Activated CD8-positive, alpha-beta memory T cell treated with anti-CD3 and anti-CD28 coated beads, Interleukin-2, amount 10 ng/mL, durations not matched to agents 7 days and 5 days (primary cell): ENCODE data around the gene AMFR. TPM values are rescaled to one million over a fixed set of nuclear protein-coding genes. Genes with fewer than 3 reads are reported as not detected.

ENCODE experiments used
- ATAC-seq: fragments of 150-1000 bp; cut with Tn5 transposase; one replicate; pipeline ENCODE4 v1.10.0; 2021; ENCODE audit warnings: moderate library complexity
- CTCF ChIA-PET: fragments of 350-600 bp; sonication (Branson Sonifier 250); formaldehyde crosslinking; loops from one replicate; lab custom pipeline; 2021; ENCODE audit warnings: antibody characterized with exemption; lab: Charles Lee
- DNase-seq: peaks from one replicate; pipeline ENCODE4 v3.0.0-alpha.2; 2020
- H3K27ac Mint-ChIP-seq: one replicate; pipeline ENCODE4 v1.8.0; 2021; ENCODE audit warnings: mild to moderate bottlenecking, mixed read lengths
- H3K27me3 Mint-ChIP-seq: one replicate; pipeline ENCODE4 v1.8.0; 2021; ENCODE audit warnings: mixed read lengths
- H3K36me3 Mint-ChIP-seq: one replicate; pipeline ENCODE4 v1.8.0; 2021; ENCODE audit warnings: mild to moderate bottlenecking, mixed read lengths
- H3K4me1 Mint-ChIP-seq: one replicate; pipeline ENCODE4 v1.8.0; 2021; ENCODE audit warnings: mixed read lengths
- H3K4me3 Mint-ChIP-seq: one replicate; pipeline ENCODE4 v1.8.0; 2021; ENCODE audit warnings: mild to moderate bottlenecking, moderate library complexity, mixed read lengths
- H3K9me3 Mint-ChIP-seq: one replicate; pipeline ENCODE4 v1.8.0; 2022; ENCODE audit warnings: low read depth, mixed read lengths
- total RNA-seq, 2 experiments: library from RNA; stranded (reverse); gene quantifications; one replicate each; pipeline ENCODE4 v1.2.3, GENCODE V29; 2021

AMFR gene
- total RNA-seq, 2 experiments from 2014 or later: 48.9 to 54.2 TPM

DNA sequence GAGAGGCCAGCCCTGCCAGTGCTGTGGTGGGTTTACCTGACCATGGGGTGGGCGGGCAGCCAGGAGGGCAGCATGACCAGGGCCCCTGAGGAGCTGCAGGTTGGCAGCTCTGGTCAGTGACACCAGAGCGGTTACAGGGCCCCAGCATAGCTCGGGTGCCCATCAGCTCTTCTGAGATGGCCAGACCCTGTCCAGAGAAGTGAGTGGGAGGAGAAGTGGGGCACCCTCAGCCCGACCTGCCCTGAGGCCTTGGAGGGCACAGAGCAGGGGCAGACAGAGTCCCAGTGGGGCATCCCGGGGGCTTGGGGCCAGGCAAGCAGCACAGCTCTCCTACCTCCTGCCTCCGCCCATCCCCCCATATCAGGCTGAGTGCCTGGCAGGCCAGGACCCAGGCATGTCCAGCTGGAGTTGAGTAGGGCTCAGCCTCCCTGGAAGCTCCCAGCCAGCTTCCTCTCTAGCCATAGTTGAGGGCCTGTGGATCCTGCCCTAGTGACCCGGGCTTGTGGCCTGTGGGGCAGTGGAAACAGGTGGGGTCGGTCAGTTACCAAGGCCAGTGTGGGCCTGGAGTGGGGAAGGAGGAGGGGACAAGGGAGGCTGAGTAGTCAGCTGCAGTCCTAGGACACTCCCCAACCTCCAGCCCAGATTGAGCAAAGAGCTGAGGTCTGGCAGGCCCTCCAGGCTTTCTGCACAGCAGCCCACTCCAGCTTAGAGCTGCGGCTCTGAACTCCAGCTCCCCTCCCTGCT, 83.5 kb downstream of the AMFR start:
- no peak for ATAC-seq
- Mint-ChIP-seq H3K4me3 (no peak overlapping the region), H3K4me1 (no peaks in the 10 kb centered on the region), H3K36me3 (no peaks in the 10 kb centered on the region), H3K27ac (no peak overlapping the region), H3K9me3 (no peaks in the 10 kb centered on the region), H3K27me3 (no peaks in the 10 kb centered on the region)
- no peak for DNase-seq
- CTCF ChIA-PET: interaction anchor here (1.2 to 3.2 kb wide), 2 partner anchors 14 to 24 kb away, joined by 3 to 11 read pairs; no protein-coding TSS in a partner anchor

DNA sequence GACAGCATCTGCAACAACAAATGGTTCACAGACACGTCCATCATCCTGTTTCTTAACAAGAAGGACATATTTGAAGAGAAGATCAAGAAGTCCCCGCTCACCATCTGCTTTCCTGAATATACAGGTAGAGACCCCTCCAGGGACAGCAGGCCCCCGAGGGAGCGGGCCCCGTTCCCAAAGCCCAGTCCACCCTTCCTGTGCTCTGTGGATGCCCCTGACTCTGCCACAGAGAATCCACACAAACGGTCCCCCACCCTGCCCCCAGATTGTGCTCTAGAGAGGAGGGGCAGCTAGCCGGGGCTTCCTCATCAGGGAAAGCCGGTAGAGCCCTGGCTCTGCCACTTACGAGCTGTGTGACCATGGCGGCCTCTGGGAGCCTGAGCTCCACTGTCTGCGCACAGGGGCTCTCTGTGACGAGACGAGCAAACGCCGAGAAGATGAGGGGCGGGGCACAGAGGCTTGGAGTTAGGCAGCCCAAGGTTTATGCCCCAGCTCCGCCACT, 84.4 kb downstream of the AMFR start:
- no peaks in the 10 kb centered on the region for H3K27me3 Mint-ChIP-seq
- no peaks in the 10 kb centered on the region for H3K36me3 Mint-ChIP-seq
- ATAC-seq (no peak), DNase-seq (no peak)
- H3K9me3 Mint-ChIP-seq: no peaks in the 10 kb centered on the region
- H3K4me1 Mint-ChIP-seq: no peaks in the 10 kb centered on the region
- CTCF ChIA-PET: interaction anchor here (1.2 to 3.2 kb wide), 2 partner anchors 15 to 23 kb away, joined by 3 to 11 read pairs; no protein-coding TSS in a partner anchor
- H3K4me3 Mint-ChIP-seq: no peak overlapping the region
- no peak overlapping the region for H3K27ac Mint-ChIP-seq

DNA sequence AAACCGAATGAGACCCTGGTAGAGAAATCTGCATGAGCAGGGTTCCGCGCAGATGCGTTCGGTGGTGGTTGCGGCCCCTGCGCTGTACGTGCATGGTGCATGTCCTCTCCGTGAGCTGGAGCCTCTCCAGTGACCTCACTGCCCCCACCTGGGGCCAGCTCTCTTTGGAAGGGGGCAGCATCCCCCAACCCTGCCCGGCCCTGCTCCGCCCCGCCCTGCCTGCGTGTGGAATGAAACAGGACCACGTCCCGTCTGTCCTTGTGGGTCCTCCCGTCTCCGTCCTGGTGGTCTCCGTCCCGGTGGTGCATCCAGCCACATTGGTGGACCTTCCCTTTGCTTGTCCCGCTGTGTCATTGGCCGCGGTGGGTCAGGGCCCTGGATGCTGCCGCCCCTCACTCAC, 84.9 kb downstream of the AMFR start:
- H3K27ac Mint-ChIP-seq: no peak overlapping the region
- H3K36me3 Mint-ChIP-seq: no peaks in the 10 kb centered on the region
- H3K4me1 Mint-ChIP-seq: no peaks in the 10 kb centered on the region
- CTCF ChIA-PET: interaction anchor here (1.2 to 3.2 kb wide), 2 partner anchors 16 to 23 kb away, joined by 3 to 11 read pairs; no protein-coding TSS in a partner anchor
- DNase-seq (no peak), ATAC-seq (no peak)
- H3K4me3 Mint-ChIP-seq: no peak overlapping the region
- no peaks in the 10 kb centered on the region for H3K27me3 Mint-ChIP-seq
- no peaks in the 10 kb centered on the region for H3K9me3 Mint-ChIP-seq

DNA sequence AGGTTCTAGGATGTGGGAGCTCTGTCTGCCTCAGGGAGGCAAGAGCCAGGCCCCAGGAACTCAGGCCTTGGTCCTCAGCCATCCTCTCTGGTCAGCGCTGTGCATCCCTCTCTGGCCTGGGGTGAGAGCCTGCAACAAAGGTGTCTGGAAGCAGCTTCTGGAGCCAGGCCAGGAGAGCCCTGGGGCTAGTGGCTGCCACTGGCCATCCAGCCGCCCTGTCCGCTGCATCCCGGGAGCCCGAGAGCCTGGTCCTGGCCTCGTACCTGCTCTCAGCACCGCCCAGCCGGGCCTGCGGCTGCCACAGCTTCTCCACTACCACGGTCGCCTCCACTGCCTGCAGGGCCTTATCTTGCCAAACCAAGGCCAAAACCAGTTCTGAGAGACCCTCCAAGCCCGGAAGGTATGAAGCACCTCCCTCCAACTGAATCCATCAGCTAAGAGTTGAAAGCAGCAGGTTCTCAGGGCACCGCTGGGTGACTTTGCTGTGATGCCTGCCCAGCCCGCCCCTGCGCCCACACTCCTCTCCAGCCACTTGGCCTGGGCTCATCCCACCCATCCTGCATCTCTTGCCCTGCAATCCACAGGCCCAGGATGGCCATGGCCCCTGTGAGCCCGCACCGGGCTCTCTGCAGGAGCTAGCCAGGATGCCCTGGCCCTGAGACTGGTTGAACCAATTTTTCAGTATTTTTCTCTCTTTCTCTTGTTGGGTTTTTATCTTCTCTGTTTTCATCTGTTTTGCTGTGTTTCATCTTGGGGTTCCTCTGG, 85.7 kb downstream of the AMFR start:
- H3K27ac Mint-ChIP-seq: no peak overlapping the region
- H3K36me3 Mint-ChIP-seq: no peaks in the 10 kb centered on the region
- H3K4me3 Mint-ChIP-seq: no peak overlapping the region
- ATAC-seq: no peak
- no peaks in the 10 kb centered on the region for H3K27me3 Mint-ChIP-seq
- no peak for DNase-seq
- CTCF ChIA-PET: no interaction called here
- no peaks in the 10 kb centered on the region for H3K4me1 Mint-ChIP-seq
- no peaks in the 10 kb centered on the region for H3K9me3 Mint-ChIP-seq

DNA sequence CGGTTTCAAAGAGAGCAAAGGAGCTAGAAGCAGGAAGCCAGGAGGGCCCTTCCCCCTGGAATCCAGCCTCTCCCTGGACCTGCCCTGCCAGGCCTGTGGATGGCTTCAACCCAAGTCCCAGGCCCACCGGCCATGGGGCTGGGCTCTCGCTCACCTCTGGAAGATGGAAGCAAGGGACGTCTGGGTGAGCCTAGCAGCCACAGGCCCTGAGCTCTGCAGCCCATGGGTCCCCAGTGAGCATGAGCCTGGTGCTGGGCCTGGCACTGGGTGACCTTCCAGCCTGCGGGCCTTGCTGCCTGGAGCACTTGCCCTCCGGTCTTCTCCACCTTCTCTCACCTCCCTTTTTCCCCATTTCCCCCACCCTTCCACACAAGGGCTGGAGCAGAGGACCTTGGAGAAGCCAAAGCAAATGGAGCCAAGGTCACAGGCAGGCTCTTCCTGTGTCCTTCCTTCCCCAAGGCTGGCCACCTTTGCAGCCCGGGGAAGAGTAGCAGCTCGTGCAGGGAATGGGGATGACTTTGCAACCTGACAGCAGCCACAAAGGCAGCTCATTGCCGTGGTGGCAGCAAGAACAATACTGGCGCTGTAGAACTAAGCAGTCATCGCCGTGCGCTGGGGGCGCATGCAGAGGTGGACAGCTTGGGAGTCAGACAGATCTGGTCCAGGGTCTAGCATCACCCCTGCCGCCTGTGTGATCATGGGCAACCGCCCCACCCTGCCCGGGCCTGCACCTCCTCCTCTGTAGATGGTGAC, 86.6 kb downstream of the AMFR start:
- H3K27ac Mint-ChIP-seq: no peak overlapping the region
- no peaks in the 10 kb centered on the region for H3K27me3 Mint-ChIP-seq
- H3K4me3 Mint-ChIP-seq: no peak overlapping the region
- DNase-seq (no peak), ATAC-seq (no peak)
- no peaks in the 10 kb centered on the region for H3K36me3 Mint-ChIP-seq
- no peaks in the 10 kb centered on the region for H3K9me3 Mint-ChIP-seq
- CTCF ChIA-PET: interaction anchor here (1.0 kb wide), 1 partner anchor 18 kb away, joined by 4 read pairs; no protein-coding TSS in a partner anchor
- no peaks in the 10 kb centered on the region for H3K4me1 Mint-ChIP-seq

DNA sequence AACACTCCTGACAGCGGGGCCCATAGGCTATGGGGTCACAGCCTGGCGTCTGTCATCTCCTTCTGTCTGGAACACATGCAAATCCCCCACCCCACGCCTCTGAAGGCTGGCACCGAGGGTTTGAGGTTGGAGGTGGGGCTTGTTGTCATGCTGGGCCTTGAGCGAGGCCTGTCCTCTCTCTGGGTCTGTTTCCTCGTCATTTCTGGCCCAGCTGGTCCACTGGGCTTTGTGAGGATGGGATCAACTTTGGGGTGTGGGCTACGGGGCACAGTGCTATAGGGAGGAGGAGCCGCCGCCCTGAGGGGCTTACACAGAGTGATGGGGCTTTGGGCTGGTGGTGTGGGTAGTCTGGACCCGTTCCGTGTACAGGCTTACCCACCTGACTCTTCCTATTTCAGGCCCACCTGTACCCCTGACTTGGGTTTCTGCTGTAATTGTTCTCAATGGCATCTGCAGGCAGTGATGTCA, 87.5 kb downstream of the AMFR start:
- DNase-seq (no peak), ATAC-seq (no peak)
- Mint-ChIP-seq H3K4me1 (no peaks in the 10 kb centered on the region), H3K36me3 (no peaks in the 10 kb centered on the region), H3K27me3 (no peaks in the 10 kb centered on the region), H3K9me3 (no peaks in the 10 kb centered on the region), H3K4me3 (no peak overlapping the region), H3K27ac (no peak overlapping the region)
- CTCF ChIA-PET: no interaction called here

DNA sequence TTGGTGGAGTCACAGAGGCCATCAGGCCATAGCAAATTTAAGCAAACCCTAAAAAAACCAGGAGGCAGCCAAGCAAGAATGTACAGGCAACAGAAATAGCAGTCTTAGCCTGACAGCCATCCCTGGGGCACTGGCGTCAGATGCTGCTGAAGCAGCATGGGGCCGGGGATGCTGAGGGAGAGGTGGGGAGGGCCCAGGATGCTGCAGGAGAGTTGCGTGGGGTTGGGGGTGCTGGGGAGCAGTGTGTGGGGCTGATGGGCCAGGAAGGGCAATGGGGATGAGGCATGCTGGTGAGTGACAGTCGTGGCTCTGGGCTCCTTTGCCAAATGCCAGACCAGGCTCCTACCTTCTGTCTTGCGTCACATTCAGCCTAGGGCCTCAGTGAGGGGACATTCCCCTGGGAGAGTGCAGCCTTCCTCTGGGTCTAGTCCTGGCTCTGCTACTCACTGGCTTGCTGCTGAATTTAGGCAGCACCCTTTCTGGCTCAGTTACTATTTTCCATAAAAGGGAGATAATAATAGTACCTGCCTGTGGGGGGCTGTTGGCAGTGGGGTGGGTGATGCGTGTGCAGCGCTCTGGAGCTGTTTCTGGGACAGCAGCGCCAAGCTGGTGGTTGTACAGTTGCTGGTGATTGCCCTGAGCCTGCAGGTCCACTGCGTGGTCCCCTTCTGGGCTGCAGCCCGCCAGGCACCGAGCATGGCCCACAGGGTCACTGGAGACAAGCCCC, 88.1 kb downstream of the AMFR start:
- Mint-ChIP-seq H3K27me3 (no peaks in the 10 kb centered on the region), H3K4me1 (no peaks in the 10 kb centered on the region), H3K27ac (no peak overlapping the region), H3K4me3 (no peak overlapping the region), H3K36me3 (no peaks in the 10 kb centered on the region), H3K9me3 (no peaks in the 10 kb centered on the region)
- CTCF ChIA-PET: no interaction called here
- ATAC-seq (no peak), DNase-seq (no peak)

DNA sequence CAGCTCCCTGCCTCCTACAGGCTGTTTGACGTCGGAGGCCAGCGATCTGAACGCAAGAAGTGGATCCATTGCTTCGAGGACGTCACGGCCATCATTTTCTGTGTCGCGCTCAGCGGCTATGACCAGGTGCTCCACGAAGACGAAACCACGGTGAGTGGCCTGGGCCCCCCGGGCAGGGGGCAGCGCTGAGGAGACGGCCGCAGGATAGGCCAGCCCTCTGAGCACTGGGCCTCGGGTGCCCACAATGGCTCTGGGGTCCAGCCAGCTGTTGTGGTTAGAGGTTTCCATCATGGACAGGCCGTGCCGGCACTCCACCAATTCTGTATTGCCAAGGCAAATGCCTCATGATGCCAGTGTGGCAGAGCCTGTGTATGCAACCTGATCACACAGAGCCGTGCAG, 88.6 kb downstream of the AMFR start:
- Mint-ChIP-seq H3K9me3 (no peaks in the 10 kb centered on the region), H3K27ac (no peak overlapping the region), H3K4me1 (no peaks in the 10 kb centered on the region), H3K36me3 (no peaks in the 10 kb centered on the region), H3K27me3 (no peaks in the 10 kb centered on the region), H3K4me3 (no peak overlapping the region)
- CTCF ChIA-PET: no interaction called here
- DNase-seq: no peak
- no peak for ATAC-seq

DNA sequence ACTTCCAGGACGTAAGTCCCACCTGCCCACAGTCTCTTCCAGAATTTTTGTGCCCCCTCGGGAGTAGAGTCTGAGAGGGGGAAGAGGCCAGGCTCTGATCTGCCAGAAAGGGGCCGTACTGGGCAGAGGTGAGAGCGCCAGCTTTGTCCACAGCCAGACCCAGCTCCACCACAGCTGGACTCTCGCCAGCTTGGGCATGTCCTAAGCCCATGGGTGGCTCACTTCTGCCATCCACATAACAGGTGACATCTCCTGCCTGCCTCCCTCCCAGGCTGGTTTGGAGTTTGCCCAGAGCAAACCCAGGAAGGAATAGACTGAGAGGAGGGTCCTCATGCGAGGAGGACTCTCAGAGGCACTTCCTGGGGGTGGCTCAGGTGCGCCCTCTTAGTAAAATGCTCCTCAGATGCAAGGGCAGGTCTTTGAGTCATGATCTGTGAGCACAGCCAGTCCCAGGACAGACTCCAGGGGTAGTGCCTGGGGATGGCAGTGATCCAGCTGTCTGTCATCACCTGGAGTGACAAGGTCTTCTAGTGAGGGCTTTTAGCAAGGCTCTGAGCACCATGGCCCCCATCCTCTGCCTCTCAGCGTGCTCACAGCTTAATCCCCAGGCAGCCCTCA, 89.2 kb downstream of the AMFR start:
- Mint-ChIP-seq H3K27me3 (no peaks in the 10 kb centered on the region), H3K4me1 (no peaks in the 10 kb centered on the region), H3K36me3 (no peaks in the 10 kb centered on the region), H3K9me3 (no peaks in the 10 kb centered on the region), H3K4me3 (no peak overlapping the region), H3K27ac (no peak overlapping the region)
- no peak for DNase-seq
- CTCF ChIA-PET: no interaction called here
- ATAC-seq: no peak

DNA sequence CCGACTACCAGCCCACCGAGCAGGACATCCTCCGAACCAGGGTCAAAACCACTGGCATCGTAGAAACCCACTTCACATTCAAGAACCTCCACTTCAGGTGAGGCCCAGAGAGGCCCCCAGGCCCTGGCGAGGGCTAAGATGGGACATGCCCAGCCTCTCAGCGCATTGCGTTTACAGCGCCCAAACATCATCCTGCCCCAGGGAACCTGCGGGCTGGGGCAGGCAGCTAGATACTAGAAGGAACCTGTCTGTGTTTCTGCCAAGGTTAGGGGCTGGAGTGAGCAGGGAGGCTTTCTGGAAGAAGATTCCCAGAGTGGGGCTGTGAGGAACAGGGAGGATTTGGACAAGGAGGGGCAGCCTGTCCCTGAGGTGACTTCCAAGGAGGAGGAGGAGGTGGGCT, 90.6 kb downstream of the AMFR start:
- CTCF ChIA-PET: no interaction called here
- Mint-ChIP-seq H3K4me1 (no peaks in the 10 kb centered on the region), H3K36me3 (no peaks in the 10 kb centered on the region), H3K9me3 (no peaks in the 10 kb centered on the region), H3K27me3 (no peaks in the 10 kb centered on the region), H3K27ac (no peak overlapping the region), H3K4me3 (no peak overlapping the region)
- ATAC-seq (no peak), DNase-seq (no peak)

DNA sequence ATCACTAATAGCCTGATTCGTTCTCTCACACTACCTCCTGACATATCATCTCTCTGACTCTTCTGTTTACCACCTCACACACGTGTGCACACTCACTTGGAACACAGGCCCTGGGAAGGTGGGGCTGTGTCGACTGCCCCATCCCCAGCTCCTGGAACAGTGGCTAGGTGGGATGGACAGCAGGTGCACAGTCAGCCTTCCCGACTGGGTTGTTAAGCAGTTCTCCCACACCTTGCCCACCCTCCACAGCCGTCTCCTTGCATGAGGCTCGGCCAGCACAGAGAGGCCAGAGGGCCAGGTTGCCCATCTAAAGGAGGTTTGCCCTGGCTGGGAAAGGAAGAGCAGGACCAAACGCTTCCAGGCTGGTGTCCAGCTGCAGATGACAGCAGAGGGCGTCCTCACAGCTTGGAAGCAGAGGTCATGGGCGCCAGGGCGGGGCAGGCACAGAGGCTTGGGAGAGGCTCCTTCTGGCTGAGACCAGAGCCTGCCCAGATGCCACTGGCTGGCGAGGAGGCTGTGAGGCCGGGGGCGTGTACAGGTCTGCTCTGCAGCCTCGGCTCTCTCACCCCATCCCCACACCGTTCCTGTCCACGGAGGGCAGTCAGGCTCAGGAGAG, 92.8 kb downstream of the AMFR start:
- Mint-ChIP-seq H3K27ac (no peak overlapping the region), H3K27me3 (no peaks in the 10 kb centered on the region), H3K9me3 (no peaks in the 10 kb centered on the region), H3K4me1 (no peaks in the 10 kb centered on the region), H3K4me3 (no peak overlapping the region), H3K36me3 (no peaks in the 10 kb centered on the region)
- CTCF ChIA-PET: no interaction called here
- DNase-seq (no peak), ATAC-seq (no peak)

DNA sequence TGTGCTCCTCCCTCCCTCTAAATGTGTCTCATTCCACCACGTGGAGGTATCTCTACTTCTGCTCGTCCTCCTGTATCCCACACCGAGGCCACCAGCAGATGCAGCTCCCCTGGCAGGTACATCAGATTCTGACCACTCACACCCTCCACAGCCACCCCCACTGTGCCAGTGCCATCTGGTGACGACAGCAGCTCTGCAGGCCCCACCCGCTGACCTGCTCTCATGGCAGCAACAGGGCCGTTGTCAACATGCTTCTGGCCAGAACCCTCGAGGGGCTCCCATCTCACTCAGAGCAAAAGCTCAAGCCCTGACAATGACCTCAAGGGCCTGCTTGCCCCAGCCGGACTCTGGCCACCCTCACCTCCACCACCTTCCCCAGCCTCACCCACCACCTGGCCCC, 93.4 kb downstream of the AMFR start:
- H3K9me3 Mint-ChIP-seq: no peaks in the 10 kb centered on the region
- CTCF ChIA-PET: no interaction called here
- H3K4me3 Mint-ChIP-seq: no peak overlapping the region
- DNase-seq: no peak
- no peaks in the 10 kb centered on the region for H3K4me1 Mint-ChIP-seq
- H3K36me3 Mint-ChIP-seq: no peaks in the 10 kb centered on the region
- ATAC-seq: no peak
- H3K27ac Mint-ChIP-seq: no peak overlapping the region
- H3K27me3 Mint-ChIP-seq: no peaks in the 10 kb centered on the region
